WTC11 (cell line): ENCODE results near the gene GGT1. TPM values are rescaled to one million over a fixed set of nuclear protein-coding genes. Genes with fewer than 3 reads are reported as not detected.

ENCODE experiments used
- ATAC-seq: fragments of 200-7000 bp; cut with Tn5 transposase; 2 replicates; pipeline ENCODE4 v1.10.0; 2021; ENCODE audit warnings: mild to moderate bottlenecking, moderate library complexity
- CTCF ChIA-PET: fragments of 300-600 bp; sonication (Branson Sonifier 250); formaldehyde crosslinking; loops from one replicate; lab custom pipeline; 2021; ENCODE audit warnings: antibody characterized with exemption; lab: Charles Lee
- POLR2A ChIA-PET: fragments of 350-600 bp; sonication (Branson Sonifier 250); formaldehyde crosslinking; loops from one replicate; lab custom pipeline; 2021; ENCODE audit warnings: antibody characterized with exemption; lab: Charles Lee
- DNase-seq: peaks from one replicate; pipeline ENCODE4 v3.0.0; 2021; ENCODE audit warnings: low spot score
- H3K27ac Mint-ChIP-seq: 2 replicates; pipeline ENCODE4 v1.8.0; 2021; ENCODE audit warnings: mixed read lengths
- H3K27me3 Mint-ChIP-seq: 2 replicates; pipeline ENCODE4 v1.8.0; 2021; ENCODE audit warnings: low read depth, mild to moderate bottlenecking, moderate library complexity, mixed read lengths
- H3K36me3 Mint-ChIP-seq: 2 replicates; pipeline ENCODE4 v1.8.0; 2021; ENCODE audit warnings: mixed read lengths
- H3K4me1 Mint-ChIP-seq: 2 replicates; pipeline ENCODE4 v1.8.0; 2022; ENCODE audit warnings: mixed read lengths
- H3K4me3 Mint-ChIP-seq: 2 replicates; pipeline ENCODE4 v1.8.0; 2021; ENCODE audit warnings: mild to moderate bottlenecking, moderate library complexity, mixed read lengths
- H3K9me3 Mint-ChIP-seq: 2 replicates; pipeline ENCODE4 v1.8.0; 2021; ENCODE audit warnings: mixed read lengths
- ETV6 ChIP-seq: sonication (generic); formaldehyde crosslinking; IDR thresholded peaks from 2 replicates; pipeline ENCODE4 v1.8.1; 2022; ENCODE audit warnings: mild to moderate bottlenecking, missing genetic modification reagents
- FOXK1 ChIP-seq: sonication (generic); formaldehyde crosslinking; IDR thresholded peaks from 2 replicates; pipeline ENCODE4 v1.8.0; 2022; ENCODE audit warnings: mild to moderate bottlenecking, moderate library complexity, missing genetic modification reagents
- GABPB1 ChIP-seq: sonication (generic); formaldehyde crosslinking; IDR thresholded peaks from 2 replicates; pipeline ENCODE4 v1.8.1; 2023; ENCODE audit warnings: mild to moderate bottlenecking, missing genetic modification reagents
- NFYB ChIP-seq: sonication (generic); formaldehyde crosslinking; conservative IDR thresholded peaks from 2 replicates; pipeline ENCODE4 v1.8.0; 2022; ENCODE audit warnings: low read depth, missing genetic modification reagents
- PRRX2 ChIP-seq: fragments of 250-450 bp; sonication (Bioruptor Pico); IDR thresholded peaks from 2 replicates; pipeline ENCODE4 v1.8.0; 2021; ENCODE audit warnings: mild to moderate bottlenecking
- RORB ChIP-seq: fragments of 250-450 bp; sonication (Bioruptor Pico); IDR thresholded peaks from 2 replicates; pipeline ENCODE4 v1.9.0; 2021; ENCODE audit warnings: mild to moderate bottlenecking
- TEAD1 ChIP-seq: sonication (generic); formaldehyde crosslinking; IDR thresholded peaks from 2 replicates; pipeline ENCODE4 v1.8.0; 2022; ENCODE audit warnings: mild to moderate bottlenecking, missing genetic modification reagents
- ZNF121 ChIP-seq: sonication (generic); formaldehyde crosslinking; IDR thresholded peaks from 2 replicates; pipeline ENCODE4 v1.8.0; 2023; ENCODE audit warnings: missing genetic modification reagents
- ZNF219 ChIP-seq: sonication (generic); formaldehyde crosslinking; IDR thresholded peaks from 2 replicates; pipeline ENCODE4 v1.8.0; 2023; ENCODE audit warnings: missing genetic modification reagents, mild to moderate bottlenecking, borderline replicate concordance
- total RNA-seq: library from RNA; stranded (reverse); gene quantifications from 3 replicates; pipeline ENCODE4 v1.2.3, GENCODE V29; 2021
- TF ChIP-seq, protein P1 (sequence below): sonication (generic); formaldehyde crosslinking; IDR thresholded peaks from 2 replicates; pipeline ENCODE4 v1.8.1; 2023; ENCODE audit warnings: mild to moderate bottlenecking, missing genetic modification reagents
- TF ChIP-seq, protein P2 (sequence below): sonication (generic); formaldehyde crosslinking; IDR thresholded peaks from 2 replicates; pipeline ENCODE4 v1.8.1; 2022; ENCODE audit warnings: low read depth, mild to moderate bottlenecking, moderate library complexity, missing genetic modification reagents, borderline replicate concordance
- TF ChIP-seq, protein P3 (sequence below): fragments of 250-450 bp; sonication (Bioruptor Pico); conservative IDR thresholded peaks from 2 replicates; pipeline ENCODE4 v1.9.0; 2021; ENCODE audit warnings: mild to moderate bottlenecking
- TF ChIP-seq, protein P4 (sequence below): sonication (generic); formaldehyde crosslinking; IDR thresholded peaks from 2 replicates; pipeline ENCODE4 v1.8.0; 2022; ENCODE audit warnings: mild to moderate bottlenecking, missing genetic modification reagents

GGT1 gene
- total RNA-seq, 1 experiment from 2014 or later = 33.7 TPM

DNA sequence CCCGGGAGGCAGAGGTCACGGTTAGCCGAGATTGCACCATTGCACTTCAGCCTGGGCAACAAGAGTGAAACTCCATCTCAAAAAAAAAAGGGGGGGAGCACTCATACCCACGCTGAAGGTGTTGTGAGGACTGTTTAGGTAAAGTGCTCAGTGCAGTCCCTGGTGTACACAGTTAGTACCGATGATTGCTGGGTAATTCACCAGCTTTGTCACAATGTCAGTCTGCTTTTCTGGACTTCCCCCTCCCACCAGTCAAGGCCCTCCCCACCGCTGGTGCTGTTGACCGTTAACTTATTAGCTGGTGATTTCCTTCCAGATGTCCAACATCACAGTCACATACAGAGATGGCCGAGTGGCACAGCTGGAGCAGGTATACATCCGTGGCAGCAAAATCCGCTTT lies 35.3 kb upstream of the GGT1 start:
- DNase-seq (no peak), ATAC-seq (no peak)
- Mint-ChIP-seq H3K9me3 (no peaks in the 10 kb centered on the region), H3K4me1 (no peaks in the 10 kb centered on the region), H3K27me3 (no peaks in the 10 kb centered on the region), H3K27ac (no peak overlapping the region), H3K4me3 (no peak overlapping the region), H3K36me3 (peaks cover 57% of the 10 kb centered on the region)
- ChIA-PET CTCF (interaction anchor here (0.7 kb wide), 1 partner anchor 145 kb away, joined by 5 read pairs; no protein-coding TSS in a partner anchor), POLR2A (no interaction called here)
- TF ChIP-seq NFYB (CRISPR knock-in tag) (no peak), FOXK1 (no peak), ZNF219 (CRISPR knock-in tag) (no peak)
- TF ChIP-seq, protein P1, sequence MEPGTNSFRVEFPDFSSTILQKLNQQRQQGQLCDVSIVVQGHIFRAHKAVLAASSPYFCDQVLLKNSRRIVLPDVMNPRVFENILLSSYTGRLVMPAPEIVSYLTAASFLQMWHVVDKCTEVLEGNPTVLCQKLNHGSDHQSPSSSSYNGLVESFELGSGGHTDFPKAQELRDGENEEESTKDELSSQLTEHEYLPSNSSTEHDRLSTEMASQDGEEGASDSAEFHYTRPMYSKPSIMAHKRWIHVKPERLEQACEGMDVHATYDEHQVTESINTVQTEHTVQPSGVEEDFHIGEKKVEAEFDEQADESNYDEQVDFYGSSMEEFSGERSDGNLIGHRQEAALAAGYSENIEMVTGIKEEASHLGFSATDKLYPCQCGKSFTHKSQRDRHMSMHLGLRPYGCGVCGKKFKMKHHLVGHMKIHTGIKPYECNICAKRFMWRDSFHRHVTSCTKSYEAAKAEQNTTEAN (CRISPR knock-in tag) = no peak

DNA sequence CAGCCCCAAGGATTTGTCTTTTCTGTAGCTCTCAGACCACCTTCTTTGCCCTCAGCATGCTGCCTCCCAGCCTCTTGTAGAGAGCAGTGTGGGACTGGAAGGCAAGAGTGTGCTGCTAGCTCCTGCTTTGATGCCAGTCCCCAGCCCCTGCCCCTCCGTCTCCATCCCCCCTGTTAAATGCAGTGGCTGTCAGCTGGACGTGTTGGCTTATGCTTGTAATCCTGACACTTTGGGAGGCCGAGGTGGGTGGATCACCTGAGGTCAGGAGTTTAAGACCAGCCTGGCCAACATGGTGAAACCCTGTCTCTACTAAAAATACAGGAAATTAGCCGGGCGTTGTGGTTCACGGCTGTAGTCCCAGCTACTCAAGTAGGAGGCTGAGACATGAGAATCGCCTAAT lies 31.7 kb upstream of the GGT1 start:
- peaks cover 73% of the 10 kb centered on the region for H3K36me3 Mint-ChIP-seq
- no peaks in the 10 kb centered on the region for H3K4me1 Mint-ChIP-seq
- ATAC-seq = no peak

DNA sequence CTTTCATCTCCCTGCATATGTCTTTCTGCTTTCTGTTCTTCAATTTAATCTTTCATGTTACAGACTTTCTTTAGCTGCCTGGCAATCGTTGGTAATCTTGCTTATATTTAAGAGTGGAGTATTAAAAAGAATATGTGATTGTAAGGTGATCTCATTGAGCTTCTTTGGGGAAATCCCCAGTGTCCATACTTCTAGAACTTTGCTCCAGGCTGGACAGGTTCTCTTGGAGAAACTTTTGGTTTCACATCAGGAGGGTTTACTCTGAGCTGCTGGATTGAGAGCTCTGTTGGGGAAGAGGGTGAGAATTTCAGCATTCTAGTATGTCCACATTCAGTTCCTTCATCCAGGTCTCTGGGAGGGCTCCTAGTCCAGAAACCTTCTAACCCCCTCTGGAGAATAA lies 26.2 kb upstream of the GGT1 start:
- Mint-ChIP-seq H3K9me3 (no peaks in the 10 kb centered on the region), H3K4me3 (no peak overlapping the region), H3K36me3 (peaks cover 41% of the 10 kb centered on the region), H3K4me1 (no peaks in the 10 kb centered on the region)
- DNase-seq = no peak
- POLR2A ChIA-PET = no interaction called here
- TF ChIP-seq ZNF121 = no peak
- no peak for TF ChIP-seq PRRX2 (CRISPR knock-in tag)
- TF ChIP-seq, protein P2, sequence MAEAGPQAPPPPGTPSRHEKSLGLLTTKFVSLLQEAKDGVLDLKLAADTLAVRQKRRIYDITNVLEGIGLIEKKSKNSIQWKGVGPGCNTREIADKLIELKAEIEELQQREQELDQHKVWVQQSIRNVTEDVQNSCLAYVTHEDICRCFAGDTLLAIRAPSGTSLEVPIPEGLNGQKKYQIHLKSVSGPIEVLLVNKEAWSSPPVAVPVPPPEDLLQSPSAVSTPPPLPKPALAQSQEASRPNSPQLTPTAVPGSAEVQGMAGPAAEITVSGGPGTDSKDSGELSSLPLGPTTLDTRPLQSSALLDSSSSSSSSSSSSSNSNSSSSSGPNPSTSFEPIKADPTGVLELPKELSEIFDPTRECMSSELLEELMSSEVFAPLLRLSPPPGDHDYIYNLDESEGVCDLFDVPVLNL = no peak
- TF ChIP-seq, all 79 proteins: peak for 0
- H3K27ac Mint-ChIP-seq = peak overlapping the region; percentile 2; the same call in 1 of the 2 replicates
- no peaks in the 10 kb centered on the region for H3K27me3 Mint-ChIP-seq
- CTCF ChIA-PET = no interaction called here
- no peak for ATAC-seq

More for the DNA sequence above, 31.7 kb upstream of the GGT1 start:
- H3K9me3 Mint-ChIP-seq = no peaks in the 10 kb centered on the region
- DNase-seq = no peak
- H3K27ac Mint-ChIP-seq = no peak overlapping the region
- ChIA-PET POLR2A (interaction anchor here (0.6 kb wide), 1 partner anchor 35 kb away, joined by 5 read pairs; no protein-coding TSS in a partner anchor), CTCF (interaction anchor here (0.6 kb wide), 1 partner anchor 48 kb away, joined by 4 read pairs; no protein-coding TSS in a partner anchor)
- no peaks in the 10 kb centered on the region for H3K27me3 Mint-ChIP-seq
- TF ChIP-seq RORB (CRISPR knock-in tag) (no peak), FOXK1 (no peak), TEAD1 (no peak)
- no peak overlapping the region for H3K4me3 Mint-ChIP-seq

DNA sequence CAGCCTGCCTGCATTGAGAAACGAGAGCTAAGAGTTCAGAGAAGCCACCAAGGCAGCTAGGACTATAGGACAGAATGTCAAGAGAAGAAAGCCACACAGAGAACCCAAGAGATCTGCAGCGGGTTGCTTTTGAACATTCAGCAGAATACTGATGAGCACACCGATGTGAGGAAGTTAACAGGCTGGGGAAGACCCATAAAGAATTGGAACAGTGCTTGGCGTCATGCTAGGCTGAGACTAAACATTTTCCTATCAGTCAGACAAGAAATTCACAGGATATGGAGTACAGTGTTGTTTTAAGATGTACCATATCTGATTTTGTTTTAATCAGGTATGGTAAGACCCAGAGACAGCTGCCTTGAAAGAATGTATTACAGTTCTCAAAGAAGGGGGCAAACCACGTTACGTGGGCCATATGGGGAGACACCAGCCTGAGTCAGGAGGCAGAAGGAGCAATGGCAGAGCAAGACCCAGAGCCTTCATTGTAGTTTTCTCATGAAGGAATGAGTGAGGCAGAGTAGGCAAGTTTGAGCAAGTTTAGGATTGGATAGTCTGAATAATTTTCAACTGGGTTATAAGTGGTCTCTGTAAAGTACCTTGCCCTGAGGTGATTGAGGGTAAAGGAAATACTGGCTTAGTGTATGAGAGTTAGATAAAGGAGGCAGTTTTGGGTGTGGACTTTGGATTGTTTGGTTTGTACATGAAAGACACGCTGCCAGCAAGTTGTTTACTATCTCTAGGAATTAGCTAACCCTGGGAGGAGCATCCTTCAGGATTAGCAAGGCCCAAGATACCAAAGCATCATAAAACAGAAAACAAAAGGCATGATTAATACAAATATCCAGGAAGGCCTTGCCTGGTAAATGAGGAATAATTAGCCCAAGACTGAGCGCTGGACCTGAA lies 24.4 kb upstream of the GGT1 start:
- Mint-ChIP-seq H3K27me3 (no peaks in the 10 kb centered on the region), H3K4me3 (no peak overlapping the region), H3K36me3 (peaks cover 23% of the 10 kb centered on the region), H3K27ac (peak overlapping the region; percentile 54), H3K4me1 (no peaks in the 10 kb centered on the region), H3K9me3 (no peaks in the 10 kb centered on the region)
- ChIA-PET POLR2A (no interaction called here), CTCF (no interaction called here)
- DNase-seq (no peak), ATAC-seq (no peak)
- TF ChIP-seq, protein P3, sequence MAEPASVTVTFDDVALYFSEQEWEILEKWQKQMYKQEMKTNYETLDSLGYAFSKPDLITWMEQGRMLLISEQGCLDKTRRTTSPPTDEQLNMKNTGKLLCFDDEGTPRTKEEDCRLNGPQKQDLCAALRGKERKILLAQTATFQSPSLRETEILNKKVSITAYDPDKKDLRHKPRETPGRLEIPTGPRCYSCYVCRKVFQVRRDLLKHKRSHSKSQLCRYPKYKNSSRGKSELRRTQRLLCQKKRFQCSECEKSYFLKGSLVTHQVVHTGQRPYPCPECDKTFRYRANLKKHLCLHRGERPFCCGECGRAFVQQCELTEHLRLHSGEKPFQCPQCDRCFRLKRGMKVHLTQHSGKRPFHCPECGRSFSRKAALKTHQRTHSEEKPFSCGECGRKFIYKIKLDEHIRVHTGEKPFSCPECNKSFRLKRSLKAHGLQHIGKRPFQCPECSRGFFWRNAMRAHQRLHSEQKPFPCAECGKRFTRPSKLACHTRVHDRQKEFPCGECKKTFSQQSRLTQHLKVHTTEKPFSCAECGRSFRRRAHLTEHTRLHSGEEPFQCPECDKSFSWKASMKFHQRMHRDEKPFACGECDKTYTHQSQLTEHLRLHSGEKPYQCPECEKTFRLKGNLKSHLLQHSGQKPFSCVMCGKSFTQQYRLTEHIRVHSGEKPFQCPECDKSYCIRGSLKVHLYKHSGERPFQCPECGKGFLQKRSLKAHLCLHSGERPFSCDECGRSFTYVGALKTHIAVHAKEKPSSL = no peak
- no peak for TF ChIP-seq ETV6 (CRISPR knock-in tag)
- TF ChIP-seq, protein P4, sequence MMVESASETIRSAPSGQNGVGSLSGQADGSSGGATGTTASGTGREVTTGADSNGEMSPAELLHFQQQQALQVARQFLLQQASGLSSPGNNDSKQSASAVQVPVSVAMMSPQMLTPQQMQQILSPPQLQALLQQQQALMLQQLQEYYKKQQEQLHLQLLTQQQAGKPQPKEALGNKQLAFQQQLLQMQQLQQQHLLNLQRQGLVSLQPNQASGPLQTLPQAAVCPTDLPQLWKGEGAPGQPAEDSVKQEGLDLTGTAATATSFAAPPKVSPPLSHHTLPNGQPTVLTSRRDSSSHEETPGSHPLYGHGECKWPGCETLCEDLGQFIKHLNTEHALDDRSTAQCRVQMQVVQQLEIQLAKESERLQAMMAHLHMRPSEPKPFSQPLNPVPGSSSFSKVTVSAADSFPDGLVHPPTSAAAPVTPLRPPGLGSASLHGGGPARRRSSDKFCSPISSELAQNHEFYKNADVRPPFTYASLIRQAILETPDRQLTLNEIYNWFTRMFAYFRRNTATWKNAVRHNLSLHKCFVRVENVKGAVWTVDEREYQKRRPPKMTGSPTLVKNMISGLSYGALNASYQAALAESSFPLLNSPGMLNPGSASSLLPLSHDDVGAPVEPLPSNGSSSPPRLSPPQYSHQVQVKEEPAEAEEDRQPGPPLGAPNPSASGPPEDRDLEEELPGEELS (CRISPR knock-in tag) = no peak
- 0 out of 2 replicates have a peak, but pooled peaks have one; percentile 15 for TF ChIP-seq GABPB1
